Immature natural killer cell (primary cell): ENCODE results near the gene RASSF9. TPM values are rescaled to one million over a fixed set of nuclear protein-coding genes. Genes with fewer than 3 reads are reported as not detected.

Experiments
- DNase-seq, 3 donors: peaks; one replicate each; pipeline ENCODE4 v3.0.0; 2022; ENCODE audit warnings: mixed read lengths in 1 of 3
- H3K27ac Mint-ChIP-seq, 6 donors: one replicate each; pipeline ENCODE4 v1.8.0; 2020; ENCODE audit warnings: mixed read lengths in 6 of 6, mild to moderate bottlenecking in 5 of 6, inconsistent platforms in 4 of 6, moderate library complexity in 3 of 6
- H3K27me3 Mint-ChIP-seq, 3 donors: one replicate each; pipeline ENCODE4 v1.8.0; 2020 to 2021; ENCODE audit warnings: low read depth in 3 of 3, mild to moderate bottlenecking in 3 of 3, mixed read lengths in 3 of 3, moderate library complexity in 3 of 3, inconsistent platforms in 1 of 3
- H3K36me3 Mint-ChIP-seq, 3 donors: one replicate each; pipeline ENCODE4 v1.8.0; 2020; ENCODE audit warnings: mixed read lengths in 3 of 3, inconsistent platforms in 2 of 3, mild to moderate bottlenecking in 2 of 3
- H3K4me1 Mint-ChIP-seq, 2 donors: one replicate each; pipeline ENCODE4 v1.8.0; 2020; ENCODE audit warnings: inconsistent platforms in 2 of 2, mild to moderate bottlenecking in 2 of 2, mixed read lengths in 2 of 2, moderate library complexity in 1 of 2
- H3K4me3 Mint-ChIP-seq, 5 donors: one replicate each; pipeline ENCODE4 v1.8.0; 2020; ENCODE audit warnings: mild to moderate bottlenecking in 5 of 5, mixed read lengths in 5 of 5, inconsistent platforms in 3 of 5, moderate library complexity in 3 of 5
- H3K9me3 Mint-ChIP-seq, 6 donors: one replicate each; pipeline ENCODE4 v1.8.0; 2020; ENCODE audit warnings: mild to moderate bottlenecking in 6 of 6, mixed read lengths in 6 of 6, inconsistent platforms in 4 of 6, moderate library complexity in 3 of 6
- polyA plus RNA-seq, 3 donors: library from polyadenylated mRNA; unstranded; fragments of 300-500 nt; fragmentation: Illumina TruSeq; gene quantifications; one replicate each; pipeline ENCODE4 v1.2.3, GENCODE V29; 2021

RASSF9 gene
- polyA plus RNA-seq, 3 donors from 2014 or later, result not detected

DNA sequence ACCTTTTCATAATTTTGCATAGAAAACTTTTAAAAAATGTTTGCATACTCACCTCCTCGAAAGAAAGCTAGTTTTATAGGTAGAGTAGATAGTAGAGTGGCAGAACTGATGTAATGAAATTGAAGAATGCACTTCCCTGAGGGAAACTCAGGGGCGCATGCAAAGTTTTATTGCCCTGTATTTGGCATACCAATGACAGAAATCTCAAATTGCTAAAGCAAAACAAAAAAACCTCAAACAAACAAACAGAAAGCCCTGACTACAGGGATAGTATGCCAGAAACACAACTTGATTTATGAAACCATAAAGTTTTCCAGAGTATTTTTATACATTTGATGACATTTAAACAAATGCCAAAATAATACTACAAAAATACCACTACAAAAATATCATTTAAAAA lies 1.8 kb downstream of the RASSF9 start:
- no peak overlapping the region for H3K27ac Mint-ChIP-seq
- H3K4me3 Mint-ChIP-seq, result no peak overlapping the region
- peaks cover 0 to 8% (median under 1%) of the 10 kb centered on the region in 6 donors for H3K9me3 Mint-ChIP-seq
- no peak for DNase-seq
- peaks cover 0 to 3% (median 3%) of the 10 kb centered on the region in 3 donors for H3K27me3 Mint-ChIP-seq
- H3K36me3 Mint-ChIP-seq, result no peaks in the 10 kb centered on the region
- H3K4me1 Mint-ChIP-seq, result no peaks in the 10 kb centered on the region

DNA sequence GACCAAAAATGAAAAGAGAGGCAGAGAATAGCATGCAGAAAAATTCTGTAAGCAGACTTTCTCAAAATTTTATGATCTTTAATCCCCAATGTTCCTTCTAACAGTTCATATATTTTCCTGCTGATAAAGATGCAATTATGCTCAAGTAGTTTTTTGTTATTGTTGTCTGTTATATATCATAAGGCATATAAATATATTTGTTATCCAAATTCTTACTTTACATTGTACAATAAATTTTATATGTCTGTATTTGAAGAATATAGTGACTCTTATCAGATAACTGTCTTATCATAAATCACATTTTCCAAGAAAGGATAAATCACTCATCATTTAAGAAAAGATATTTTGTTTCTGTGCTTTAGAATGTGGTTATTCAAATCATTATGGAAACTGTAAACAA lies 2.6 kb downstream of the RASSF9 start:
- Mint-ChIP-seq H3K4me1 (no peaks in the 10 kb centered on the region), H3K27me3 (peaks cover 0 to 3% (median 3%) of the 10 kb centered on the region in 3 donors), H3K27ac (no peak overlapping the region), H3K4me3 (no peak overlapping the region), H3K9me3 (peaks cover 0 to 8% (median under 1%) of the 10 kb centered on the region in 6 donors), H3K36me3 (no peaks in the 10 kb centered on the region)
- no peak for DNase-seq

DNA sequence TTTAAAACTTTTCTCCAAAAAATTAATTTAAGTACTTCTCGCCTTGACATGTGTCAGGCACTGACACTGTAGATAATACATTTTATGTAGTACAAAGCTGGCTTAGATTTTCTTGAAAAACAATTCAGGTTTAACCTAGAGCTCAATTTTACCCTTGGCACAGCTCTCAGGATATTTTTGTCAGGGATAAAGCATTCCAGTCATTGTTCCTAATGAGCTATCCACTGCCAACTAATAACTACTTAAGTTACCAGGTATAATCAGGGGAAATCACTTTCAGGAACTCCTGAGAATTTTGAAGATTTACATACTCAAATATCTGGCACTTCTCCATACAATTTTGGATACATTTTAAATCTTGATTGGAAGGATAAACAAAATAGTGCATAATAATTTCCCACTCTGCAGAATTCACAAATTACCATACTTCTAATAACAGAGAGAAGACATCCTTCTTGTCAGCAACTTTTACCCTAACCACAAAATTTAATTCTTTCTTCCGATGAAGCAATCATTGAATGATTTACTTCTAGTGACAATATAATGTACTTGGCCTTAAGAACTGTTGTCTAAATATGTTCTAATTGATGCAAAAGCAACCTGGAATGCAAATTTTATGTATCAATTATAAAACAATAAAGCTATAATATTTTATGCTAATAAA lies 4.8 kb downstream of the RASSF9 start:
- no peak for DNase-seq
- H3K27ac Mint-ChIP-seq, result no peak overlapping the region
- H3K9me3 Mint-ChIP-seq, result peaks cover 0 to 14% (median 2%) of the 10 kb centered on the region in 6 donors
- H3K4me1 Mint-ChIP-seq, result no peaks in the 10 kb centered on the region
- H3K27me3 Mint-ChIP-seq, result peaks cover 1 to 3% (median 3%) of the 10 kb centered on the region in 3 donors
- H3K36me3 Mint-ChIP-seq, result peaks cover 0 to 6% (median 0%) of the 10 kb centered on the region in 3 donors
- no peak overlapping the region for H3K4me3 Mint-ChIP-seq

DNA sequence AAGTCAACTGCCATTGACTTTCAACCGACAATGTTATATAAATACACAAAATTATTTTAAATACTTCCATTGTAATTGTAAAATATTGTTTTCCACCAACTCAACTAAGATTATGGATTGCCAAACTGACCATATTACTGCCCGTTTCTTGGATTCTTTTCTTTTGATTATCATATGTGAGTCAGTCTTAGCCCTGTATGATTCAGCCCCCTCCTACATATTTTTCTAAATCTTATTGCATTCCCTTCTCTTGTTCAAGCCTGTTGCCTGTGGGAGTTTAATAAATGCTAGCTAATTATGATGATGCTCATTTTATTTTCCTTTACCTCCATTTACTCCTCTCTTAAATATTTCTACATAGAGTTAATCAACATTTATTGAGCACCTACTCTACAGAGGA lies 6.8 kb downstream of the RASSF9 start:
- no peak overlapping the region for H3K27ac Mint-ChIP-seq
- peaks cover 0 to 9% (median 0%) of the 10 kb centered on the region in 6 donors for H3K9me3 Mint-ChIP-seq
- H3K27me3 Mint-ChIP-seq, result peaks cover 0 to 3% (median 1%) of the 10 kb centered on the region in 3 donors
- no peaks in the 10 kb centered on the region for H3K4me1 Mint-ChIP-seq
- H3K4me3 Mint-ChIP-seq, result no peak overlapping the region
- no peak for DNase-seq
- peaks cover 0 to 6% (median 0%) of the 10 kb centered on the region in 3 donors for H3K36me3 Mint-ChIP-seq

DNA sequence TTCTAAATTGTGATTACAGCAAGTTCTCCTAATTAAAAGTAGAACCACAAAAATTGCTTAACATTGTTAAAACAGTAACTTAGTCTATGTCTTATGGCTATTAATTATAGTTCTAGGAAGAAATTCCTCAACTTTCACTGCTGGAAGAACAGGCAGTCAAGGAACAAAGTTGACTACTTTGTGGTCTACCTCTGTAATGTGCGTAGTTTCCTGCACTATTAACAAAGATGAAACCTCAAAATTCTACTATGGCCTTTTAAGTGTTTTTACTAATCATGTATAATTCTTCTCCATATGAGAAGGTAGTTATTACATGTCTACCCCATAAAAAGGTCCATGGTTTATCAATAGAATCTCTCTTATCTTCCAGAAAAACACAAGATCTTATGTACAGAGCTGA lies 7.6 kb downstream of the RASSF9 start:
- no peak overlapping the region for H3K4me3 Mint-ChIP-seq
- DNase-seq, result no peak
- peaks cover 0 to 9% (median 3%) of the 10 kb centered on the region in 6 donors for H3K9me3 Mint-ChIP-seq
- no peaks in the 10 kb centered on the region for H3K4me1 Mint-ChIP-seq
- no peak overlapping the region for H3K27ac Mint-ChIP-seq
- peaks cover 0 to 6% (median 0%) of the 10 kb centered on the region in 3 donors for H3K36me3 Mint-ChIP-seq
- H3K27me3 Mint-ChIP-seq, result peaks cover 0 to 3% (median 1%) of the 10 kb centered on the region in 3 donors

DNA sequence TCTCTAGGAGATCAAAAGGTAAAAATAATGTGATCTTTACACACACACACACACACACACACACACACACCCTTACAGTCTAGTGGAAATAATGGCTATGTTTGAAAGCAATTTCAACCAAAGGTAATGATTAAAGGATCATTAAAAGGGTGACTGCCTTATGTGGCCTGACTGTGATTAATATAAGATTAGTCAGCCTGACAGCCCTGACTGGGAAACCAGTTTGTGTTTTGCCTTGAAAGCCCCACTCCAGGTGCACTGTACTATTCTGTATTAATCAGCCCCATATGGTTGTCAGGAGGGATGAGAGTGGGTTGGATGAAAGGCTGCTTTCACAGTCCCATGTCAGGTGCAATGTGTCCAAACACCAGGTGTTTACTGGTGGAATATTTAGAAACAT lies 10.5 kb downstream of the RASSF9 start:
- DNase-seq, result no peak
- Mint-ChIP-seq H3K27me3 (peaks cover 0 to 3% (median 1%) of the 10 kb centered on the region in 3 donors), H3K36me3 (peaks cover 0 to 6% (median 0%) of the 10 kb centered on the region in 3 donors), H3K27ac (no peak overlapping the region), H3K4me1 (no peaks in the 10 kb centered on the region), H3K9me3 (peaks cover 1 to 14% (median 4%) of the 10 kb centered on the region in 6 donors), H3K4me3 (no peak overlapping the region)

DNA sequence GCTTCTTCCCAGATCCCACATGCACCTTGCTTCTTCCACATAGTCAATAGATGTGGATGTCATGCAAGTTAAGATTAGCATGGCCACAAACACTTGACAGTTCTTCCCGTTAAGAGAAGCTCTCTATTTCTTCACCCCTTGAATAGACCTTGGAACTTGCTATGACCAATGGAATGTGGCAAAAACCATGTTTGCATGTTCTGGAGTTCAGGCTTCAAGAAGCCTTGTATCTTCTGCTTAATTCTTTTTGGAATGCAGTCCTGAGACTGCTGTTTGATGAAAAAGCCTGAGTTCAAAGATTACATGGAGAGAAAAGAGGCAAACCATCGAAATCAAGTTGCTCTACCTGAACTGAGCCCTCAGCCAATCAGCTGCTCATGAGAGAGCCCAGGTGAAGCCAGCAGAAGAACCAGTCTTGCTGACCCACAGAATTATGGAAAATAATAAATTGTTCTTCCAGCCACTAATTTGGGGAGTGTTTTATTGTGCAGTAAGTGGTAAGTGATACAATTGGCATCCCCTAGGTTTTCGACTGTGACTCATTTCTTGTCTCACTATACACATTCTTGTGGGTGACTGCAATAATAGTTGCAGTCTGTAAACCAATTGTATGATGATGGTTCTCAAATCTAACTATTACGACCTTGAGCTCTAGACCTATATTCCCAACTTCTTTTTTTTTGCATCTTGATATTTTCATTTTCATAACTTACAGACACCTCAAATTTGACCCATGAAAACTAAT lies 12.6 kb downstream of the RASSF9 start:
- no peak for DNase-seq
- no peak overlapping the region for H3K4me3 Mint-ChIP-seq
- H3K9me3 Mint-ChIP-seq, result peaks cover 1 to 14% (median 4%) of the 10 kb centered on the region in 6 donors
- no peak overlapping the region for H3K27ac Mint-ChIP-seq
- H3K36me3 Mint-ChIP-seq, result peaks cover 0 to 6% (median 0%) of the 10 kb centered on the region in 3 donors
- H3K27me3 Mint-ChIP-seq, result peaks cover 0 to 1% (median 0%) of the 10 kb centered on the region in 3 donors
- H3K4me1 Mint-ChIP-seq, result no peaks in the 10 kb centered on the region

DNA sequence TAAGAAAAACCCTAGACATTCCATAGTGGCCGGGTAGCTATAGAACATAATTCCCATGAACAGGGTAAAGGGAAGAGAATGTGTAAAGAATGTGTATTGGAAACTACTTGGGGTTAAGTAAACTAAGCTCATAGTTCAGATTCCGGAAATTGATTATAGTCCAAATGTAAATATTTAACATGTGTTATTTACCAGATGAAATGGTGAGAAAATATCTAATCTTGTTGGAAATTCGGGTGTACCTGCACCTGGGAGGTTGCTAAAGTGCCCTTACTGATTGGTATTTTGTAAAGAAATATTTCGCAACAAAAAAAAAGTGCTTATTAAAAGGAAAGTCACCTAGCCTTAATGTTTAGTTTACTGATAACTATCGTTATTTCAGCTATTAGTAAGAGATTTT lies 14.4 kb downstream of the RASSF9 start:
- H3K4me3 Mint-ChIP-seq, result no peak overlapping the region
- H3K27ac Mint-ChIP-seq, result no peak overlapping the region
- H3K36me3 Mint-ChIP-seq, result peaks cover 0 to under 1% (median 0%) of the 10 kb centered on the region in 3 donors
- DNase-seq, result no peak
- H3K9me3 Mint-ChIP-seq, result peaks cover 0 to 7% (median 2%) of the 10 kb centered on the region in 6 donors
- H3K4me1 Mint-ChIP-seq, result no peaks in the 10 kb centered on the region
- H3K27me3 Mint-ChIP-seq, result no peaks in the 10 kb centered on the region

DNA sequence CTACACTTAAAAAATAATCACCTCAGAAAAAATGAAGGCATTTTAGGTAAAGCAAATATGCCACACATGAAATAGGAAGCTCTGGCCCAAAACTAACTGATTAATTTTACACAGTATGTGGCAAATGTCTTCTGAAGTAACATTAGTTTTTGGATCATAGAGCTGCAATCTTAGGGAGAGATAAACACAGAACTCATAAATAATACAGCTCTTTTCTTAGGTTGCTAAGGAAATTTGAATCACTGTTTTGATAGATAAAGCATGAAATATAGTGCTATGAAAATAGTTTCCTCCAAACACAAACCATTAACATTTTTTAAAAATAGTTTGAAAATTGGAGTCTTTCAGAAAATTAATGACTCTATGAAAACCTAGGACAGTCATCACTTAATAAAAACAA lies 15.0 kb downstream of the RASSF9 start:
- H3K36me3 Mint-ChIP-seq, result no peaks in the 10 kb centered on the region
- H3K27ac Mint-ChIP-seq, result no peak overlapping the region
- peaks cover 0 to 7% (median 3%) of the 10 kb centered on the region in 6 donors for H3K9me3 Mint-ChIP-seq
- H3K27me3 Mint-ChIP-seq, result no peaks in the 10 kb centered on the region
- H3K4me3 Mint-ChIP-seq, result no peak overlapping the region
- no peak for DNase-seq
- H3K4me1 Mint-ChIP-seq, result no peaks in the 10 kb centered on the region

DNA sequence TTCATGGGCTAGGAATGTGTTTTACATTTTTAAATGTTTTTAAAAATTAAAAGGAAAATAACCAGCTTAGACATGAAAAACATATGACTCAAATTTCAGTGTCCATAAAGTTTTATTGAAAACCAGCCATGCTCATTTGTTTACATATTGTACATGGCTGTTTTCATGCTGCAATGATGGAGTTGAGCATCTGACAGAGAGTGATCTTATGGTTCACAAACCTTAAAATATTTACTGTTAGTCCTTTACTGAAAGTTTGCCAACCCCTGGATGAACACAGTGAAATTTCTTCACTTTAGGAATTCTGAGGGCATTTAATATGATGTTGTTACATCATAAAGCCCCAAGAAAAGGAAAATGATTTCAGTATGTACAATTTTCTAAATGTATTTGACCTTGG lies 16.1 kb downstream of the RASSF9 start:
- Mint-ChIP-seq H3K4me3 (no peak overlapping the region), H3K9me3 (peaks cover 0 to 12% (median 3%) of the 10 kb centered on the region in 6 donors), H3K4me1 (no peaks in the 10 kb centered on the region), H3K27me3 (no peaks in the 10 kb centered on the region), H3K27ac (no peak overlapping the region), H3K36me3 (no peaks in the 10 kb centered on the region)
- DNase-seq, result no peak

DNA sequence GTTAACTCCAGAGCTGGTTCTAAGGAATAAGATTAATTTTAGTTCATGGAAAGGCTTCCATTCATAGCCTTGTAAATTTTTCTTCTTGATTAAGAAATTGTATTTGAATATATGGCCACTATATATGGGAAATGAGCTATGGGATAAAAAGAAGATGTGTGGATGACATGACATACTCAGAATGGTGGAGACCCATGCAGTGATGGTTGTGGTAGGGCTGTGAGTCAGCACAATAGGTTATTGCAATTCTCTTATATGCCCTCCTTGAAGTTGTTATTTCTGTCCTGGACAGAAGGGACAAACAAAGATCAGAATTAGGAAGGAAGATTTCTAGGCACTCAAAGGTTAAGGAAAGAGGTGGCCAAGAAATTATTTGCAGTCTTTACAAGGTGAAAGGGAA lies 21.5 kb downstream of the RASSF9 start:
- H3K4me3 Mint-ChIP-seq, result no peak overlapping the region

DNA sequence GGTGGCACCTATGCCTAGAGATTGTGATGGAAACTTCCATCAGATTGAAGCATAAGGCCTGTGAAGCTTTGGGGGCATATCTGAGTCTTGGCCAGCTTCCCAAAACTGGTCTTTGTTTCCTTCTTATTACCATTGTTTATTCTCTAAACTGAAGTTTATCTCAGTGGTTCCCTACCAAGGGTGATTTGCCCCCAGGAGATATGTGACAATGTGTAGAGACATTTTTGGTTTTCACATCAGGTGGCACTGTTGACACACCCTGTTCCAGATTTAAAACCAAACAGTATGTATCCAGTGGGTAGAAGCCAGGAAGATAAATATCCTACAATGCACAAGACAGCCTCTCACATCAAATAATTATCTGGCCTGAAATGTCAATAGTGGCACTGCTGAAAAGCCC lies 22.1 kb downstream of the RASSF9 start:
- Mint-ChIP-seq H3K9me3 (peaks cover 0 to 12% (median 0%) of the 10 kb centered on the region in 6 donors), H3K27ac (no peak overlapping the region), H3K4me3 (no peak overlapping the region), H3K27me3 (no peaks in the 10 kb centered on the region), H3K4me1 (no peaks in the 10 kb centered on the region), H3K36me3 (no peaks in the 10 kb centered on the region)
- no peak for DNase-seq

More for the DNA sequence above, 21.5 kb downstream of the RASSF9 start:
- Mint-ChIP-seq H3K4me1 (no peaks in the 10 kb centered on the region), H3K9me3 (peaks cover 0 to 12% (median 0%) of the 10 kb centered on the region in 6 donors), H3K27ac (no peak overlapping the region), H3K36me3 (no peaks in the 10 kb centered on the region), H3K27me3 (no peaks in the 10 kb centered on the region)
- no peak for DNase-seq

DNA sequence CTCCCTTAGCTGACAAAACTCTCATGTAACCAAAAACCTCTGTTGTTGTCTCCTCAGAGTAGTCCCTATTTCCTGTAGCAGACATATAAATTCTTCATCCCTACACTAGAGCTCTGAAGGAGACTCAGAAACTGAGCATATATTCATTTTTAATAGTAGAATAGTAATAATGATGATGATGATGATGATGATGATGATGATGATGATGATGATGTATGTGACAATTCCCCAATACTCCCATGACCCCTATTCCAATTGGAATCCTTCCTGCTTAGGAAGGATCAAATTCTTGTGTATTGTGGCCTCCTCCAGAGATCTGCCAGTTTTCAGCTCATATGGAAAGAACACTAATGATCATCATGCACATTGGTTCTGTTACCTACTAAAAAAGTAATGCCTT lies 26.7 kb downstream of the RASSF9 start:
- Mint-ChIP-seq H3K9me3 (peaks cover 0 to 4% (median 0%) of the 10 kb centered on the region in 6 donors), H3K36me3 (no peaks in the 10 kb centered on the region), H3K27me3 (no peaks in the 10 kb centered on the region), H3K4me1 (no peaks in the 10 kb centered on the region), H3K4me3 (no peak overlapping the region), H3K27ac (no peak overlapping the region)
- DNase-seq, result no peak

DNA sequence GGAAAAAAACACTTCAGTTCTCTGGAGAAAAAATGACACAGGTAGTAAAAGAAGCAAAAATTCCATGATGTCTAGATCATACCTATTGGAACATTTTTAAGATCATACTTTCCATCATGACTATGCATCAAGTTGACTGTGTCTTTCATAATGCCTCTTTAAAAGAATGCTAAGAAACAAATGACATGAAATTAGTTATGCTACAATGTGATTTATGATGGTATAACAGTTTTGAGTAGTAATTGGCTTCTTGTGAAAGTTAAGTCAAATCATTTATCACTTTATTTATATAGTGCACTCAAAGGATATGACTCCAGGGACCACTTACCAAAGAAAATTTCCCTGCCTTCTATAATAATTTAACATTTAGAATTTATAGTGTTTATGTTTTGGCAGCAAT lies 28.5 kb downstream of the RASSF9 start:
- H3K27ac Mint-ChIP-seq, result no peak overlapping the region
- H3K9me3 Mint-ChIP-seq, result peaks cover 0 to 4% (median 0%) of the 10 kb centered on the region in 6 donors
- H3K27me3 Mint-ChIP-seq, result peaks cover 0 to 1% (median 0%) of the 10 kb centered on the region in 3 donors
- H3K36me3 Mint-ChIP-seq, result no peaks in the 10 kb centered on the region
- H3K4me3 Mint-ChIP-seq, result no peak overlapping the region
- H3K4me1 Mint-ChIP-seq, result no peaks in the 10 kb centered on the region
- no peak for DNase-seq
